GM10266 (cell line): Measurements from ENCODE around the gene MFSD6.

Source experiments
- DNase-seq: peaks from one replicate; pipeline ENCODE4 v3.0.0; 2012; ENCODE audit errors: extremely low spot score
- TF ChIP-seq, protein P1 (sequence below): IDR thresholded peaks from 2 replicates; pipeline ENCODE4 v1.5.1; 2012; ENCODE audit warnings: mild to moderate bottlenecking, low read depth; ENCODE audit not compliant: control insufficient read depth, insufficient read depth; ENCODE audit errors: missing control alignments

The MFSD6 gene

DNA sequence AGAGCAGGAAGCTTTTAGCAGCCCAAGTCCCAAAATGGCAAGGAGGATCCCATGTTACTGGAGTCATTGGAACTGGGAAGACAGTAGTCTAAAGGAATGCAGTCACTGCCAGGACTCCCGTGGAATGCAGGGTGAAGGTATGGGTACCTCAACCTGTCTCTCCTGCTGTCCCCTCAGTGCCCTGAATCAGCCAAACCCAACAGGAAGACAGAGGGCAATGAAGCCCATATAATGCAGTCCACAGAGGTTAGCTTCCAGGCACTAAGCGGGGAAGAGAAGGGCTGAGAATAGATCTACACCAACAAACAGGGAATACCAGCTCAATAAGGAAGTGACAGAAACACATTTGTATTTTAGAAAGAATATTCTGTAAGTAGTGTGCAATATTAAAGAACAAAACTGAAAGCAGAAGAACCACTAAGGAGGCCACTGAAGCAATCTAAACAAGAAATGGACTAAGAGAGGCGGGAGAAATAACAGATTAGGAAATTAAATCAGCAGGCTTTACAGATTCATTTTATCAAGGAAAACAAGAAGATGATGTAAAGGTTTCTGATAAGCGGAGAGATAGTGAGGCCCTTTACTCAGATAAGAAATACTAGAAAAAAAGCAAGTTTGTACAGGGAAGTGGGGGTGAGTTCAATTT lies 118.1 kb downstream of the MFSD6 start:
- TF ChIP-seq, protein P1, sequence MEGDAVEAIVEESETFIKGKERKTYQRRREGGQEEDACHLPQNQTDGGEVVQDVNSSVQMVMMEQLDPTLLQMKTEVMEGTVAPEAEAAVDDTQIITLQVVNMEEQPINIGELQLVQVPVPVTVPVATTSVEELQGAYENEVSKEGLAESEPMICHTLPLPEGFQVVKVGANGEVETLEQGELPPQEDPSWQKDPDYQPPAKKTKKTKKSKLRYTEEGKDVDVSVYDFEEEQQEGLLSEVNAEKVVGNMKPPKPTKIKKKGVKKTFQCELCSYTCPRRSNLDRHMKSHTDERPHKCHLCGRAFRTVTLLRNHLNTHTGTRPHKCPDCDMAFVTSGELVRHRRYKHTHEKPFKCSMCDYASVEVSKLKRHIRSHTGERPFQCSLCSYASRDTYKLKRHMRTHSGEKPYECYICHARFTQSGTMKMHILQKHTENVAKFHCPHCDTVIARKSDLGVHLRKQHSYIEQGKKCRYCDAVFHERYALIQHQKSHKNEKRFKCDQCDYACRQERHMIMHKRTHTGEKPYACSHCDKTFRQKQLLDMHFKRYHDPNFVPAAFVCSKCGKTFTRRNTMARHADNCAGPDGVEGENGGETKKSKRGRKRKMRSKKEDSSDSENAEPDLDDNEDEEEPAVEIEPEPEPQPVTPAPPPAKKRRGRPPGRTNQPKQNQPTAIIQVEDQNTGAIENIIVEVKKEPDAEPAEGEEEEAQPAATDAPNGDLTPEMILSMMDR = no peak
- no peak for DNase-seq

DNA sequence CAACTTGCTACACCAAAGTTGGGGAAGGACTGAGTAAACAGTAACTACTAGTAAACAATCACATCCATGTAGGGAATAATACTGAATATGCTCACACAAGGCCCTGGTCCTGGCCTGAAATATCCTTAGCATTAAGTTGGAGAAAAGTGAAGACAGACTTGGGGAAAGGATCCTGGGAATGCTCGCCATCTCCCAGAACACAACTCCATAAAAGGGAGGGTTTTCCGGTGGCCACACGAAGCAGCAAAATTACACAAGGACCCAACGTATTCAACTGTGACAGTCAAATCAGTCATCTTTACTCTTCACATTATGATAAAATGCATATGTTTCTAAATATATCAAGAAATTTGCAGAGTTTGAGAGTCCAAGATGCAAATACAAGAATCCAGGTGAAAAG lies 119.1 kb downstream of the MFSD6 start:
- TF ChIP-seq, protein P1 = no peak
- no peak for DNase-seq

DNA sequence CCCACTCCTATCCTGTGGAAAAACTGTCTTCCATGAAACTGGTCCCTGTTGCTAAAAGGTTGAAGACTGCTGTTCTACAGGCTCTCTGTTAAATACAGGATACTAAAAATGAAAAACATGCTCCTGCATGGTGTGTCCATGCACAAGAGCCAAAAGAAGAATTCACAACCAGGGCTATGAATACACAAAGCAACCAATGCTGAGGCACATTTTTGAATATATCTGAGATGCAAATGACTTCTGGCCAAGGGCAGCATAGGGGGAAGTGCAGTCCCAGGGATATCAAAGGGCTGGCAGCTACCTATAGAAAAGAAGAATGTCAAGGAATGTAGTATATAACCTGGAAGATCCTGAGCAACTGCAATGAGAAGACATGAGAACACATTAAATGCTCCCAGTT lies 119.8 kb downstream of the MFSD6 start:
- TF ChIP-seq, protein P1 = no peak
- no peak for DNase-seq

DNA sequence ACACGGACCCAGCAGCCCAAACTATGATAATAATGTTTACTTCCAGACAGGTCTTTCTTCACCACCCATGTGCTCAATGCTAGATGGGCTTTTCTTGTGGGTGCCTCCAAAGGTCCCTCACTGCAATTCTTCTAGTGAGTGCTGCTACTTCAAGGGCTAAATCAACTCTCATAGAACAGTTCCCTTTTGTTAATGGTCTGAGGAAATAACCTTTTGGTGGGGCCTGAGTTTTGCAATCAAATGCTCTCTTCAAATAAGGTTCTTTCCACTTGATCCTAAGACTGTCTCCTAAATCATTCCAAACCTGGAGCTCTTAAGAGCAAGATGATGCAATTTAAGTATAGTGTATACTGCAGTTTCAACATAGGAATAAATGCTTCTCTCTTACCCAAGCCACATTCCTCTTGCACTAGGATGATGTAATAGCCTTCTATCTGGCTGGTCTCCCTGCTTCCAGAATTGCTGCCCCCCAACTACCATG lies 120.4 kb downstream of the MFSD6 start:
- no peak for DNase-seq
- TF ChIP-seq, protein P1 = no peak

GRCh38 chr2:190529486-190530247 lies 121.5 kb downstream of the MFSD6 start:
- no peak for DNase-seq
- TF ChIP-seq, protein P1 = no peak

DNA sequence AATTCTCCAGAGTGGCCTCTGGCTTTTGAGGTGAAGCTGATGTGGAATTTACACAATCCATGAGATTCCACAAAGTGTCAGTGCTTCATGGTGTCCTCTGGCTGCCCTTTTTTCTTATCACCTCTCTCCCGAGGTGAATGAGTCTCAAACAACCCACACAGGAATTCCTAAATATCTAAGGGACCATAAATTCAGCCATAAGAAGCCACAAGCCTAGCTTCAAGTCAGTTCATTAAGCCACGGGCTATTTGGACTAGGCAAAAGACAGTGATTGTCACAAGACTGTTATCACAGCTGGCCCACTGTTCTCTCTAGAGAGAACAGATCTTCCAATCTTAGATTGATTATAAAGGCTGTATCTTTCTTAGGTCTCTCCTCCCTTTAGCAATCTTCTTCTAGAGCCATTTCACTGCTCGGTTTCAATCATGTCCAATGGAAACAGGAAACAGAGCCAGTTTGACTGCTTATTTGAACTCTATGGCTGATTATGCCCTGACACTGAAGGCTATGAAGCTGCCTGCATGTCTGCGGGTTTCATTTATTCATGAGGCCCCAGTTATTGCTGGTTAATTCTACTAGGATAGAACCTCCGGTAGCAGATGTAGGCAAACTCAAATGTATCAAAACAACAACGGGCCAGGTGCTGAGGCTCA lies 122.2 kb downstream of the MFSD6 start:
- TF ChIP-seq, protein P1 = no peak
- no peak for DNase-seq
